Coronary artery (tissue), 2 donors: ENCODE results near the gene FCHO1.

Experiments
- DNase-seq: peaks from one replicate; pipeline ENCODE4 v3.0.0-alpha.2; 2017; ENCODE audit warnings: low spot score
- H3K27ac ChIP-seq, 2 donors: fragments of 200-600 bp; sonication (generic); one replicate each; pipeline ENCODE4 v1.5.1; 2016 to 2019
- H3K4me3 ChIP-seq: fragments of 200-600 bp; sonication (generic); 2 replicates; pipeline ENCODE4 v1.5.1; 2016; ENCODE audit warnings: mild to moderate bottlenecking, moderate library complexity
- TF ChIP-seq, protein P1 (sequence below): fragments of 200-600 bp; sonication (generic); IDR thresholded peaks from one replicate; pipeline ENCODE4 v1.5.1; 2019; ENCODE audit warnings: antibody characterized with exemption

The FCHO1 gene

DNA sequence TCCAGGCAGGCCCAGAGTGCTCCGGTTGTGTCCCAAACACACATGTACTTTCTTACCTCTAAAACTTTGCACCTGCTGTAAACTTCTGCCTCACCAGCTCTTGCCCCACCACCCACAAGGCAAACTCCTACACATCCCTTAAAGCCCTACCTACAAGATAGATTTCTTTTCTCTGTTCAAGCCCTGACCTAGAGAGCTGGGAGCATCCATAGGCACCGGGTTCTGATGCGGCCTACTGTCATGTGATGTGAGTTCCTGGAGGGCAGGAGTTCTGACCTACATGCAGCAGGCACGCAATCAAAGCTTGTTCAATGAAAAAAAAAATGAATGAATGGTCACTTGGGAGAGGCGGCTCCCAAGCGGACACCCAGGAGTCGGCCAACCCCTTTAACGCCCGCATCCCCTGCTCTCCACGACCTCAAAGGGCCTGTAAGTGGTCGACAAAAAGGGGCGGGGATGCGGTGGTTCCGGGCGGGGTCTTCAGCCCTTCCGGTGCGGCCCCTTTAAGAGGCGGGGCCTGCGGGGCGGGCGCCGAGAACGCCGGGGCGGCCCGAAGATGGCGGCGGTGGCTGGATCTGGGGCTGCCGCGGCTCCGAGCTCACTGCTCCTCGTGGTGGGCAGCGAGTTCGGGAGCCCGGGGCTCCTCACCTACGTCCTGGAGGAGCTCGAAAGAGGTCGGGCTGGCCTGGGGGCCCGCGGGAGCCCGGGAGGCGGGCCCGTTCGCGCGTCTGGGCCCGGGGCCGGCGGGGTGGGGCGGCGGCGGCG, 32.1 kb upstream of the FCHO1 start, which contains the start of gene MAP1S:
Gene MAP1S, plus strand, starts transcription at position 534 of the 765 bp plus-strand sequence. Its CDS starts 23 bp downstream, at position 557.
- Histone ChIP-seq H3K27ac (peak within 1 kb of the TSS; percentile 59 to 88), H3K4me3 (peak within 1 kb of the TSS; percentile 92)
- TF ChIP-seq, protein P1, sequence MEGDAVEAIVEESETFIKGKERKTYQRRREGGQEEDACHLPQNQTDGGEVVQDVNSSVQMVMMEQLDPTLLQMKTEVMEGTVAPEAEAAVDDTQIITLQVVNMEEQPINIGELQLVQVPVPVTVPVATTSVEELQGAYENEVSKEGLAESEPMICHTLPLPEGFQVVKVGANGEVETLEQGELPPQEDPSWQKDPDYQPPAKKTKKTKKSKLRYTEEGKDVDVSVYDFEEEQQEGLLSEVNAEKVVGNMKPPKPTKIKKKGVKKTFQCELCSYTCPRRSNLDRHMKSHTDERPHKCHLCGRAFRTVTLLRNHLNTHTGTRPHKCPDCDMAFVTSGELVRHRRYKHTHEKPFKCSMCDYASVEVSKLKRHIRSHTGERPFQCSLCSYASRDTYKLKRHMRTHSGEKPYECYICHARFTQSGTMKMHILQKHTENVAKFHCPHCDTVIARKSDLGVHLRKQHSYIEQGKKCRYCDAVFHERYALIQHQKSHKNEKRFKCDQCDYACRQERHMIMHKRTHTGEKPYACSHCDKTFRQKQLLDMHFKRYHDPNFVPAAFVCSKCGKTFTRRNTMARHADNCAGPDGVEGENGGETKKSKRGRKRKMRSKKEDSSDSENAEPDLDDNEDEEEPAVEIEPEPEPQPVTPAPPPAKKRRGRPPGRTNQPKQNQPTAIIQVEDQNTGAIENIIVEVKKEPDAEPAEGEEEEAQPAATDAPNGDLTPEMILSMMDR: no peak
- no peak for DNase-seq

GRCh38 chr19:17719730-17720400, 31.4 kb upstream of the FCHO1 start:
- H3K27ac ChIP-seq: peak overlapping the region; percentile 59 to 88
- TF ChIP-seq, protein P1: no peak
- peak overlapping the region; percentile 92 for H3K4me3 ChIP-seq
- no peak for DNase-seq

GRCh38 chr19:17720440-17720839, 30.8 kb upstream of the FCHO1 start:
- H3K4me3 ChIP-seq: peak overlapping the region; percentile 92
- H3K27ac ChIP-seq: peak overlapping the region in 1 of 2 donors; percentile 88
- TF ChIP-seq, protein P1: no peak
- DNase-seq: no peak

GRCh38 chr19:17721111-17721628, 30.1 kb upstream of the FCHO1 start:
- Histone ChIP-seq H3K27ac (peak overlapping the region in 1 of 2 donors; percentile 88), H3K4me3 (peak overlapping the region; percentile 92)
- no peak for DNase-seq
- TF ChIP-seq, protein P1: no peak

- peak overlapping the region in 1 of 2 donors; percentile 88 for H3K27ac ChIP-seq
- peak overlapping the region; percentile 92 for H3K4me3 ChIP-seq
- DNase-seq: no peak
- TF ChIP-seq, protein P1: no peak
Measured at GRCh38 chr19:17721821-17722220, 29.5 kb upstream of the FCHO1 start.

DNA sequence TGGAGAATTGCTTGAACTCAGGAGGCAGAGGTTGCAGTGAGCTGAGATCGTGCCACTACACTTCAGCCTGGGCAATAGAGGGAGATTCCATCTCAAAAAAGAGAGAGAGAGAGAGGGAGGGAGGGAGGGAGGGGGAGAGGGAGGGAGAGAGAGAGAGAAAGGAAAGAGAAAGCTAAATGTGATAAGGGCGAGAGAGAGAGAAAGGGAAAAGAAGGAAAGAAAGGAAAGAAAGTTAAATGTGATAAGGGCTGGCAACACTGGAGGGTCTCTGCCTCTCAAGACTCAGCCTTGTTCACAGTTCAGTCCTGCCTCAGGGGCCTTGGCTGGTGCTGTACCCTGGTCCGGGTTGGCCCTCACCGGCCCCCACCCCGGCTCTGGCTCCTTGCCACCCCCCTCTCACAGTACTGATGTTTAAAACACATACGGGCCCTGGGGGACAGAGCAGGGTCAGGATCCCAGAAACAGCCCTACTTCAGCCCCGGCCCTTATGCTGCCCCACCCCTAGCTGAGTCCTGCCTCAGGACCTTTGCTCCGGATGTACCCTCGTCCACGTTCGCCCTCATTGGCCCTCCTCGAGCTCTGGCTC, 28.5 kb upstream of the FCHO1 start:
- TF ChIP-seq, protein P1: no peak
- DNase-seq: no peak
- H3K27ac ChIP-seq: no peak overlapping the region
- no peak overlapping the region for H3K4me3 ChIP-seq
